ENCODE results near the gene POU2AF1. TPM values are rescaled to one million over a fixed set of nuclear protein-coding genes. Genes with fewer than 3 reads are reported as not detected.

Gene POU2AF1
- total and polyA plus RNA-seq, 2 experiments from 2014 or later = not detected

- peaks cover 4% of the 10 kb centered on the region; the same call in 2 of the 3 replicates for H3K9me3 Mint-ChIP-seq
- H3K36me3 Mint-ChIP-seq (ENCODE audit: low read depth) = peaks cover 4% of the 10 kb centered on the region; the same call in 1 of the 3 replicates
- peaks cover 4% of the 10 kb centered on the region for H3K27me3 Mint-ChIP-seq (ENCODE audit: insufficient read depth, low read depth, poor library complexity)
- TF ChIP-seq, protein P1, sequence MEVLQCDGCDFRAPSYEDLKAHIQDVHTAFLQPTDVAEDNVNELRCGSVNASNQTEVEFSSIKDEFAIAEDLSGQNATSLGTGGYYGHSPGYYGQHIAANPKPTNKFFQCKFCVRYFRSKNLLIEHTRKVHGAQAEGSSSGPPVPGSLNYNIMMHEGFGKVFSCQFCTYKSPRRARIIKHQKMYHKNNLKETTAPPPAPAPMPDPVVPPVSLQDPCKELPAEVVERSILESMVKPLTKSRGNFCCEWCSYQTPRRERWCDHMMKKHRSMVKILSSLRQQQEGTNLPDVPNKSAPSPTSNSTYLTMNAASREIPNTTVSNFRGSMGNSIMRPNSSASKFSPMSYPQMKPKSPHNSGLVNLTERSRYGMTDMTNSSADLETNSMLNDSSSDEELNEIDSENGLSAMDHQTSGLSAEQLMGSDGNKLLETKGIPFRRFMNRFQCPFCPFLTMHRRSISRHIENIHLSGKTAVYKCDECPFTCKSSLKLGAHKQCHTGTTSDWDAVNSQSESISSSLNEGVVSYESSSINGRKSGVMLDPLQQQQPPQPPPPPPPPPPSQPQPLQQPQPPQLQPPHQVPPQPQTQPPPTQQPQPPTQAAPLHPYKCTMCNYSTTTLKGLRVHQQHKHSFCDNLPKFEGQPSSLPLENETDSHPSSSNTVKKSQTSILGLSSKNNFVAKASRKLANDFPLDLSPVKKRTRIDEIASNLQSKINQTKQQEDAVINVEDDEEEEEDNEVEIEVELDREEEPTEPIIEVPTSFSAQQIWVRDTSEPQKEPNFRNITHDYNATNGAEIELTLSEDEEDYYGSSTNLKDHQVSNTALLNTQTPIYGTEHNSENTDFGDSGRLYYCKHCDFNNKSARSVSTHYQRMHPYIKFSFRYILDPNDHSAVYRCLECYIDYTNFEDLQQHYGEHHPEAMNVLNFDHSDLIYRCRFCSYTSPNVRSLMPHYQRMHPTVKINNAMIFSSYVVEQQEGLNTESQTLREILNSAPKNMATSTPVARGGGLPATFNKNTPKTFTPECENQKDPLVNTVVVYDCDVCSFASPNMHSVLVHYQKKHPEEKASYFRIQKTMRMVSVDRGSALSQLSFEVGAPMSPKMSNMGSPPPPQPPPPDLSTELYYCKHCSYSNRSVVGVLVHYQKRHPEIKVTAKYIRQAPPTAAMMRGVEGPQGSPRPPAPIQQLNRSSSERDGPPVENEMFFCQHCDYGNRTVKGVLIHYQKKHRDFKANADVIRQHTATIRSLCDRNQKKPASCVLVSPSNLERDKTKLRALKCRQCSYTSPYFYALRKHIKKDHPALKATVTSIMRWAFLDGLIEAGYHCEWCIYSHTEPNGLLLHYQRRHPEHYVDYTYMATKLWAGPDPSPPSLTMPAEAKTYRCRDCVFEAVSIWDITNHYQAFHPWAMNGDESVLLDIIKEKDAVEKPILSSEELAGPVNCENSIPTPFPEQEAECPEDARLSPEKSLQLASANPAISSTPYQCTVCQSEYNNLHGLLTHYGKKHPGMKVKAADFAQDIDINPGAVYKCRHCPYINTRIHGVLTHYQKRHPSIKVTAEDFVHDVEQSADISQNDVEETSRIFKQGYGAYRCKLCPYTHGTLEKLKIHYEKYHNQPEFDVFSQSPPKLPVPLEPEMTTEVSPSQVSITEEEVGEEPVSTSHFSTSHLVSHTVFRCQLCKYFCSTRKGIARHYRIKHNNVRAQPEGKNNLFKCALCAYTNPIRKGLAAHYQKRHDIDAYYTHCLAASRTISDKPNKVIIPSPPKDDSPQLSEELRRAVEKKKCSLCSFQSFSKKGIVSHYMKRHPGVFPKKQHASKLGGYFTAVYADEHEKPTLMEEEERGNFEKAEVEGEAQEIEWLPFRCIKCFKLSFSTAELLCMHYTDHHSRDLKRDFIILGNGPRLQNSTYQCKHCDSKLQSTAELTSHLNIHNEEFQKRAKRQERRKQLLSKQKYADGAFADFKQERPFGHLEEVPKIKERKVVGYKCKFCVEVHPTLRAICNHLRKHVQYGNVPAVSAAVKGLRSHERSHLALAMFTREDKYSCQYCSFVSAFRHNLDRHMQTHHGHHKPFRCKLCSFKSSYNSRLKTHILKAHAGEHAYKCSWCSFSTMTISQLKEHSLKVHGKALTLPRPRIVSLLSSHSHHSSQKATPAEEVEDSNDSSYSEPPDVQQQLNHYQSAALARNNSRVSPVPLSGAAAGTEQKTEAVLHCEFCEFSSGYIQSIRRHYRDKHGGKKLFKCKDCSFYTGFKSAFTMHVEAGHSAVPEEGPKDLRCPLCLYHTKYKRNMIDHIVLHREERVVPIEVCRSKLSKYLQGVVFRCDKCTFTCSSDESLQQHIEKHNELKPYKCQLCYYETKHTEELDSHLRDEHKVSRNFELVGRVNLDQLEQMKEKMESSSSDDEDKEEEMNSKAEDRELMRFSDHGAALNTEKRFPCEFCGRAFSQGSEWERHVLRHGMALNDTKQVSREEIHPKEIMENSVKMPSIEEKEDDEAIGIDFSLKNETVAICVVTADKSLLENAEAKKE (CRISPR knock-in tag; IDR thresholded peaks at IDR 0.05) = no peak
- no peak for TF ChIP-seq STAT1 (IDR thresholded peaks at IDR 0.05; ENCODE audit: unreplicated experiment)
- TF ChIP-seq CREB1 (CRISPR knock-in tag; IDR thresholded peaks at IDR 0.05; ENCODE audit: low read depth) = no peak
- no peak for TF ChIP-seq NANOG (IDR thresholded peaks at IDR 0.05; ENCODE audit: borderline replicate concordance)
- Histone ChIP-seq H3K79me2 (replicated peaks; ENCODE audit: insufficient read depth) (no peaks in the 10 kb centered on the region), H2AFZ (0 out of 2 replicates have a peak overlapping the region, but pooled peaks have one; percentile 38), H3F3A (replicated peaks; ENCODE audit: low read depth) (no peaks in the 10 kb centered on the region), H3K9me2 (ENCODE audit: insufficient read depth) (peaks cover 8% of the 10 kb centered on the region; the same call in 1 of the 2 replicates), H3K4me3 (no peak overlapping the region), H3K4me2 (no peak overlapping the region), H4K20me1 (replicated peaks; ENCODE audit: insufficient read depth) (no peaks in the 10 kb centered on the region), H3K36me3 (ENCODE audit: insufficient read depth) (no peaks in the 10 kb centered on the region), H3K4me1 (ENCODE audit: insufficient read depth) (peaks cover 7% of the 10 kb centered on the region; the same call in 1 of the 2 replicates), H3K27ac (ENCODE audit: low read depth) (no peak overlapping the region), H3K27me3 (ENCODE audit: insufficient read depth) (no peaks in the 10 kb centered on the region)
- no peak overlapping the region for H3K27ac Mint-ChIP-seq
- ATAC-seq = peak; percentile 28; the same call in 1 of the 3 replicates
- no peak for DNase-seq (ENCODE audit: low spot score)
- H3K4me1 Mint-ChIP-seq = peaks cover 16% of the 10 kb centered on the region
- no peak overlapping the region for H3K4me3 Mint-ChIP-seq
Observed at GRCh38 chr11:111334532-111335502, 44.3 kb downstream of the POU2AF1 start.

Measured in GM23338 (cell line).